Stimulated activated CD8-positive, alpha-beta memory T cell treated with anti-CD3 and anti-CD28 coated beads, Interleukin-4, amount 100 ng/mL, for 1 hour (primary cell): ENCODE measurements around the gene PALLD.

Experiments used
- DNase-seq, 2 donors: peaks; one replicate each; pipeline ENCODE4 v3.0.0-alpha.2; 2020; ENCODE audit warnings: low read depth in 2 of 2, low spot score in 1 of 2

PALLD gene

GRCh38 chr4:168524006-168524405, 27.2 kb downstream of the PALLD start:
- DNase-seq: no peak

- DNase-seq: no peak
Measured at GRCh38 chr4:168524897-168525296, 28.0 kb downstream of the PALLD start.

GRCh38 chr4:168527560-168527959, 30.7 kb downstream of the PALLD start:
- no peak for DNase-seq

GRCh38 chr4:168528131-168528949, 31.5 kb downstream of the PALLD start:
- DNase-seq: no peak

- DNase-seq: no peak
Measured at GRCh38 chr4:168529257-168529656, 32.4 kb downstream of the PALLD start.

GRCh38 chr4:168531305-168531704, 34.5 kb downstream of the PALLD start:
- no peak for DNase-seq

GRCh38 chr4:168534535-168534934, 37.7 kb downstream of the PALLD start:
- DNase-seq: no peak

- DNase-seq: no peak
Measured at GRCh38 chr4:168535689-168536088, 38.8 kb downstream of the PALLD start.

- no peak for DNase-seq
Measured at GRCh38 chr4:168536448-168536847, 39.6 kb downstream of the PALLD start.

GRCh38 chr4:168537086-168537485, 40.2 kb downstream of the PALLD start:
- no peak for DNase-seq

- no peak for DNase-seq
Measured at GRCh38 chr4:168537571-168537970, 40.7 kb downstream of the PALLD start.

GRCh38 chr4:168538632-168539031, 41.8 kb downstream of the PALLD start:
- DNase-seq: no peak

- no peak for DNase-seq
Measured at GRCh38 chr4:168540086-168540485, 43.2 kb downstream of the PALLD start.

- DNase-seq: no peak
Measured at GRCh38 chr4:168540503-168541265, 43.8 kb downstream of the PALLD start.

- no peak for DNase-seq
Measured at GRCh38 chr4:168541266-168541953, 44.6 kb downstream of the PALLD start.

GRCh38 chr4:168549143-168549542, 52.3 kb downstream of the PALLD start:
- DNase-seq: no peak

GRCh38 chr4:168550064-168550766, 53.4 kb downstream of the PALLD start:
- no peak for DNase-seq

- DNase-seq: no peak
Measured at GRCh38 chr4:168551211-168551610, 54.4 kb downstream of the PALLD start.

- no peak for DNase-seq
Measured at GRCh38 chr4:168551945-168552695, 55.3 kb downstream of the PALLD start.

GRCh38 chr4:168553714-168554370, 57.0 kb downstream of the PALLD start:
- no peak for DNase-seq
